Measurements from ENCODE around the gene INSRR. TPM values are rescaled to one million over a fixed set of nuclear protein-coding genes. Genes with fewer than 3 reads are reported as not detected.

The INSRR gene
- total and polyA plus RNA-seq, 9 of the 15 experiments (the other 6 are each of a cell fraction or from before 2014, with no cell fraction given), result 0.03 to 0.18 (median 0.06) TPM; not detected in 3

DNA sequence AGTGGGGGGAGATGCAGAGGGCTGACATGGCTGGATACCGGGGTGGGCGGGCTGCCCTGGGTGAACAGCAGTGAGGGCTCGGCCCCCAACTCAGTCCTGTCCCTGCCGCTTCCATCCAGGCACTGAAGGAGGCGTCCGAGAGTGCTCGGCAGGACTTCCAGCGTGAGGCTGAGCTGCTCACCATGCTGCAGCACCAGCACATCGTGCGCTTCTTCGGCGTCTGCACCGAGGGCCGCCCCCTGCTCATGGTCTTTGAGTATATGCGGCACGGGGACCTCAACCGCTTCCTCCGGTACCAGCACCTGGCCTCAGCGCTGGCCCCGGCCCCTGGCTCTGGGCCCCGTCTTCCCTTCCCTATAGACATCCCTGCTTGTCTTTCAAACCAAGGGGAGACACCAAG is 17.4 kb upstream of the INSRR start:
- Histone ChIP-seq H3K79me2 (ENCODE audit: control insufficient read depth, insufficient read depth, low read length) (no peaks in the 10 kb centered on the region), H3K36me3 (ENCODE audit: control insufficient read depth, insufficient read depth, low read length) (no peaks in the 10 kb centered on the region; the same call in 1 of the 3 replicates), H2AFZ (ENCODE audit: low read depth, low read length) (no peak overlapping the region), H3K27me3 (ENCODE audit: control insufficient read depth in 2 of 2, insufficient read depth in 2 of 2, low read length in 2 of 2) (no peaks in the 10 kb centered on the region), H3K27ac (ENCODE audit: extremely low read depth, low read depth, low read length) (no peak overlapping the region), H3K9me1 (ENCODE audit: control insufficient read depth, insufficient read depth, low read length) (no peaks in the 10 kb centered on the region), H3K4me3 (no peak overlapping the region), H3K9ac (ENCODE audit: insufficient read depth in 1 of 2, low read depth in 2 of 2, low read length in 2 of 2) (no peak overlapping the region), H3K9me3 (replicated peaks; ENCODE audit: control insufficient read depth, insufficient read depth, low read depth, low read length) (no peaks in the 10 kb centered on the region), H3K4me2 (ENCODE audit: insufficient read depth, low read length) (no peak overlapping the region), H4K20me1 (replicated peaks; ENCODE audit: control insufficient read depth, insufficient read depth, low read length) (no peaks in the 10 kb centered on the region), H3K4me1 (replicated peaks in 1 of 2; ENCODE audit: control insufficient read depth in 2 of 2, insufficient read depth in 2 of 2, low read length in 2 of 2) (peaks cover 0 to 26% of the 10 kb centered on the region in 2 experiments; a peak in 3 of 5 replicates)
- in situ Hi-C loops (cut with MboI), result no loop called here
- WGBS (ENCODE audit: insufficient coverage, low coverage, missing lambda C conversion rate), result 72% methylated on average over 11 of the region's 21 CpGs
- peak; percentile 42; the same call in 1 of the 2 replicates for TF ChIP-seq POLR2G (IDR thresholded peaks at IDR 0.05; ENCODE audit: low read depth, low read length)
- no peak for TF ChIP-seq MTF1 (CRISPR knock-in tag; IDR thresholded peaks at IDR 0.05; ENCODE audit: borderline replicate concordance)
- intact Hi-C loops (cut with micrococcal nuclease), result no loop called here
- no TSS peak for BruUV-seq (replicated peaks)
- FAIRE-seq (no peak), ATAC-seq (no peak; the same call in 2 of the 3 replicates), DNase-seq (ENCODE audit: extremely low read depth in 1 of 4, low spot score in 3 of 4) (no peak)
- POLR2A ChIA-PET, result interaction anchor here (0.7 kb wide), 1 partner anchor 150 kb away, joined by 4 read pairs; no protein-coding TSS in a partner anchor
- CTCF ChIA-PET (ENCODE audit: low intra/inter-chr PET ratio), result no interaction called here

DNA sequence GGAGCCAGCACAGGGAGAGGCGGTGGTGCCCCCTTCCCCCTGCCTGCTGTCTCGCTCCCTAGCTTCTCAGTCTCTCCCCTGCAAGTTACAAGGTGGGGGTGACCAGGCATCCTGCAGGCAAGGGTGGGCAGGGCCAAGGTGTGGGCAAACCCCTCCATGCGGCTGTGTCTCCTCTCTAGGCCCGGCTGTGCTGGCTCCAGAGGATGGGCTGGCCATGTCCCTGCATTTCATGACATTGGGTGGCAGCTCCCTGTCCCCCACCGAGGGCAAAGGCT is 16.4 kb upstream of the INSRR start:
- in situ Hi-C loops (cut with MboI), result no loop called here
- intact Hi-C loops (cut with micrococcal nuclease), result no loop called here
- no peaks in the 10 kb centered on the region for H3K9me1 ChIP-seq (ENCODE audit: control insufficient read depth, insufficient read depth, low read length)

More for the DNA sequence above, 16.4 kb upstream of the INSRR start:
- DNase-seq (ENCODE audit: extremely low read depth in 1 of 4, low spot score in 3 of 4) (no peak), ATAC-seq (no peak), FAIRE-seq (no peak)
- 52% methylated on average over 3 of the region's 5 CpGs for WGBS (ENCODE audit: insufficient coverage, low coverage, missing lambda C conversion rate)
- Histone ChIP-seq H3K9me3 (replicated peaks; ENCODE audit: control insufficient read depth, insufficient read depth, low read depth, low read length) (no peaks in the 10 kb centered on the region), H3K4me3 (no peak overlapping the region), H2AFZ (ENCODE audit: low read depth, low read length) (no peak overlapping the region), H3K36me3 (ENCODE audit: control insufficient read depth, insufficient read depth, low read length) (peaks cover 2% of the 10 kb centered on the region; the same call in 2 of the 3 replicates), H3K27ac (ENCODE audit: extremely low read depth, low read depth, low read length) (no peak overlapping the region), H3K4me2 (ENCODE audit: insufficient read depth, low read length) (no peak overlapping the region), H3K9ac (ENCODE audit: insufficient read depth in 1 of 2, low read depth in 2 of 2, low read length in 2 of 2) (peak overlapping the region in 1 of 2 experiments; percentile 70; a peak in 2 of 4 replicates), H3K79me2 (ENCODE audit: control insufficient read depth, insufficient read depth, low read length) (no peaks in the 10 kb centered on the region), H3K27me3 (ENCODE audit: control insufficient read depth in 2 of 2, insufficient read depth in 2 of 2, low read length in 2 of 2) (no peaks in the 10 kb centered on the region), H4K20me1 (replicated peaks; ENCODE audit: control insufficient read depth, insufficient read depth, low read length) (no peaks in the 10 kb centered on the region), H3K4me1 (replicated peaks in 1 of 2; ENCODE audit: control insufficient read depth in 2 of 2, insufficient read depth in 2 of 2, low read length in 2 of 2) (peaks cover 6 to 24% of the 10 kb centered on the region in 2 experiments)
- POLR2A ChIA-PET, result interaction anchor here (0.6 to 1.4 kb wide), 2 partner anchors 10 to 56 kb away, joined by 3 to 5 read pairs; no protein-coding TSS in a partner anchor
- no TSS peak for BruUV-seq (replicated peaks)
- CTCF ChIA-PET (ENCODE audit: low intra/inter-chr PET ratio), result no interaction called here
- peak; percentile 44 for TF ChIP-seq POLR2G (IDR thresholded peaks at IDR 0.05; ENCODE audit: low read depth, low read length)
- TF ChIP-seq, protein P1, sequence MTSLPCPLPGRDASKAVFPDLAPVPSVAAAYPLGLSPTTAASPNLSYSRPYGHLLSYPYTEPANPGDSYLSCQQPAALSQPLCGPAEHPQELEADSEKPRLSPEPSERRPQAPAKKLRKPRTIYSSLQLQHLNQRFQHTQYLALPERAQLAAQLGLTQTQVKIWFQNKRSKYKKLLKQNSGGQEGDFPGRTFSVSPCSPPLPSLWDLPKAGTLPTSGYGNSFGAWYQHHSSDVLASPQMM (CRISPR knock-in tag; IDR thresholded peaks at IDR 0.05), result no peak

Measured in K562 (cell line).